WTC11 (cell line): ENCODE data around the gene NUSAP1.

Experiments used
- TEAD4 ChIP-seq: sonication (generic); formaldehyde crosslinking; IDR thresholded peaks from 2 replicates; pipeline ENCODE4 v1.8.0; 2022; ENCODE audit warnings: mild to moderate bottlenecking, missing genetic modification reagents
- TF ChIP-seq, protein P1 (sequence below): fragments of 200-600 bp; IDR thresholded peaks from 2 replicates; pipeline ENCODE4 v1.8.0; 2022; ENCODE audit warnings: antibody characterized with exemption
- TF ChIP-seq, protein P2 (sequence below): sonication (generic); formaldehyde crosslinking; IDR thresholded peaks from 2 replicates; pipeline ENCODE4 v1.8.0; 2022; ENCODE audit warnings: mild to moderate bottlenecking, missing genetic modification reagents
- TF ChIP-seq, protein P3 (sequence below): sonication (generic); formaldehyde crosslinking; IDR thresholded peaks from 2 replicates; pipeline ENCODE4 v1.8.0; 2023; ENCODE audit warnings: mild to moderate bottlenecking, missing genetic modification reagents

DNA sequence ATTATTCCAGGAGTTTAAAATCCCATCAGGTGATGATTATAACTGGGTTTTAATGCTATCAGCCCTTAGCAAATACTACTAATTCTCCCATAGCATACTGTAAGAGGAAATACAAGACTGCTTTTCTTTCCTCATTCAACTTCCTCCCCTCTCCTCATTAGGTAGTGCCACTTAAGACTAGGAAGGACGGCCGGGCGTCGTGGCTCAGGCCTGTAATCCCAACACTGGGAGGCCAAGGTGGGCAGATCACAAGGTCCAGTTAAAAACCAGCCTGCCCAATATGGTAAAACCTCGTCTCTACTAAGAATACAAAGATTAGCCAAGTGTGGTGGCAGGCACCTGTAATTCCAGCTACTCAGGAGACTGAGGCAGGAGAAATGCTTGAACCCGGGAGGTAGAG, 55.0 kb downstream of the NUSAP1 start:
- TF ChIP-seq, protein P1, sequence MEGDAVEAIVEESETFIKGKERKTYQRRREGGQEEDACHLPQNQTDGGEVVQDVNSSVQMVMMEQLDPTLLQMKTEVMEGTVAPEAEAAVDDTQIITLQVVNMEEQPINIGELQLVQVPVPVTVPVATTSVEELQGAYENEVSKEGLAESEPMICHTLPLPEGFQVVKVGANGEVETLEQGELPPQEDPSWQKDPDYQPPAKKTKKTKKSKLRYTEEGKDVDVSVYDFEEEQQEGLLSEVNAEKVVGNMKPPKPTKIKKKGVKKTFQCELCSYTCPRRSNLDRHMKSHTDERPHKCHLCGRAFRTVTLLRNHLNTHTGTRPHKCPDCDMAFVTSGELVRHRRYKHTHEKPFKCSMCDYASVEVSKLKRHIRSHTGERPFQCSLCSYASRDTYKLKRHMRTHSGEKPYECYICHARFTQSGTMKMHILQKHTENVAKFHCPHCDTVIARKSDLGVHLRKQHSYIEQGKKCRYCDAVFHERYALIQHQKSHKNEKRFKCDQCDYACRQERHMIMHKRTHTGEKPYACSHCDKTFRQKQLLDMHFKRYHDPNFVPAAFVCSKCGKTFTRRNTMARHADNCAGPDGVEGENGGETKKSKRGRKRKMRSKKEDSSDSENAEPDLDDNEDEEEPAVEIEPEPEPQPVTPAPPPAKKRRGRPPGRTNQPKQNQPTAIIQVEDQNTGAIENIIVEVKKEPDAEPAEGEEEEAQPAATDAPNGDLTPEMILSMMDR: no peak
- TF ChIP-seq, protein P2, sequence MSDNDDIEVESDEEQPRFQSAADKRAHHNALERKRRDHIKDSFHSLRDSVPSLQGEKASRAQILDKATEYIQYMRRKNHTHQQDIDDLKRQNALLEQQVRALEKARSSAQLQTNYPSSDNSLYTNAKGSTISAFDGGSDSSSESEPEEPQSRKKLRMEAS (CRISPR knock-in tag): no peak
- TF ChIP-seq, protein P3, sequence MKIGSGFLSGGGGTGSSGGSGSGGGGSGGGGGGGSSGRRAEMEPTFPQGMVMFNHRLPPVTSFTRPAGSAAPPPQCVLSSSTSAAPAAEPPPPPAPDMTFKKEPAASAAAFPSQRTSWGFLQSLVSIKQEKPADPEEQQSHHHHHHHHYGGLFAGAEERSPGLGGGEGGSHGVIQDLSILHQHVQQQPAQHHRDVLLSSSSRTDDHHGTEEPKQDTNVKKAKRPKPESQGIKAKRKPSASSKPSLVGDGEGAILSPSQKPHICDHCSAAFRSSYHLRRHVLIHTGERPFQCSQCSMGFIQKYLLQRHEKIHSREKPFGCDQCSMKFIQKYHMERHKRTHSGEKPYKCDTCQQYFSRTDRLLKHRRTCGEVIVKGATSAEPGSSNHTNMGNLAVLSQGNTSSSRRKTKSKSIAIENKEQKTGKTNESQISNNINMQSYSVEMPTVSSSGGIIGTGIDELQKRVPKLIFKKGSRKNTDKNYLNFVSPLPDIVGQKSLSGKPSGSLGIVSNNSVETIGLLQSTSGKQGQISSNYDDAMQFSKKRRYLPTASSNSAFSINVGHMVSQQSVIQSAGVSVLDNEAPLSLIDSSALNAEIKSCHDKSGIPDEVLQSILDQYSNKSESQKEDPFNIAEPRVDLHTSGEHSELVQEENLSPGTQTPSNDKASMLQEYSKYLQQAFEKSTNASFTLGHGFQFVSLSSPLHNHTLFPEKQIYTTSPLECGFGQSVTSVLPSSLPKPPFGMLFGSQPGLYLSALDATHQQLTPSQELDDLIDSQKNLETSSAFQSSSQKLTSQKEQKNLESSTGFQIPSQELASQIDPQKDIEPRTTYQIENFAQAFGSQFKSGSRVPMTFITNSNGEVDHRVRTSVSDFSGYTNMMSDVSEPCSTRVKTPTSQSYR (CRISPR knock-in tag): no peak
- no peak for TF ChIP-seq TEAD4 (CRISPR knock-in tag)
